IMR-90 (cell line): ENCODE results near the gene GTF2A1. TPM values are rescaled to one million over a fixed set of nuclear protein-coding genes. Genes with fewer than 3 reads are reported as not detected.

ENCODE experiments used
- ATAC-seq: fragments of 200-7000 bp; cut with Tn5 transposase; 2 replicates; pipeline ENCODE4 v1.9.1; 2020; ENCODE audit warnings: low read depth, mild to moderate bottlenecking, moderate library complexity
- BruUV-seq: library from RNA; stranded (reverse); fragments of 400-500 nt; replicated peaks from 2 replicates; lab custom pipeline; 2021; lab: Mats Ljungman, UMichigan
- CTCF ChIA-PET: fragments of 300-600 bp; formaldehyde crosslinking; extraction: SDS; loops from one replicate; lab custom pipeline; 2021; ENCODE audit warnings: antibody characterized with exemption; lab: Yijun Ruan, JAX
- POLR2A ChIA-PET: fragments of 300-600 bp; sonication (Branson Sonifier 250); formaldehyde crosslinking; loops from one replicate; lab custom pipeline; 2022; ENCODE audit warnings: antibody characterized with exemption; ENCODE audit not compliant: unreplicated experiment; lab: Charles Lee
- DNase-seq: peaks from one replicate; pipeline ENCODE4 v3.0.0; 2013
- H2AFZ ChIP-seq: replicated peaks from 2 replicates; pipeline ENCODE3; 2013; ENCODE audit warnings: low read length, mild to moderate bottlenecking; ENCODE audit not compliant: poor library complexity
- H2AK5ac ChIP-seq: 2 replicates; pipeline ENCODE4 v1.6.1; 2013; ENCODE audit warnings: low read depth, low read length, inconsistent platforms
- H2AK9ac ChIP-seq: replicated peaks from 2 replicates; pipeline ENCODE3; 2013; ENCODE audit warnings: mild to moderate bottlenecking, low read depth, low read length, moderate library complexity; ENCODE audit not compliant: poor library complexity
- H2BK120ac ChIP-seq: 2 replicates; pipeline ENCODE4 v1.6.1; 2013; ENCODE audit warnings: low read depth, low read length, inconsistent platforms
- H2BK15ac ChIP-seq: 3 replicates; pipeline ENCODE4 v1.6.1; 2013; ENCODE audit warnings: low read depth, low read length, inconsistent platforms
- H2BK20ac ChIP-seq: 2 replicates; pipeline ENCODE4 v1.6.1; 2013; ENCODE audit warnings: low read depth, mild to moderate bottlenecking, inconsistent platforms, low read length, moderate library complexity
- H2BK5ac ChIP-seq: 2 replicates; pipeline ENCODE4 v1.6.1; 2013; ENCODE audit warnings: mild to moderate bottlenecking, low read depth, low read length, inconsistent platforms; ENCODE audit not compliant: poor library complexity, severe bottlenecking
- H3K14ac ChIP-seq: replicated peaks from 2 replicates; pipeline ENCODE4 v1.6.1; 2013; ENCODE audit warnings: low read depth, low read length, inconsistent platforms
- H3K18ac ChIP-seq: 2 replicates; pipeline ENCODE4 v1.6.1; 2013; ENCODE audit warnings: low read depth, low read length, control low read depth
- H3K23ac ChIP-seq: 2 replicates; pipeline ENCODE4 v1.6.1; 2013; ENCODE audit warnings: low read depth, low read length, inconsistent platforms
- H3K27ac ChIP-seq: 2 replicates; pipeline ENCODE4 v1.5.1; 2013; ENCODE audit warnings: mild to moderate bottlenecking, control low read depth, low read length; ENCODE audit not compliant: insufficient read depth
- H3K27me3 ChIP-seq: 2 replicates; pipeline ENCODE4 v1.6.1; 2013; ENCODE audit warnings: low read length; ENCODE audit not compliant: control insufficient read depth, insufficient read depth
- H3K36me3 ChIP-seq: 2 replicates; pipeline ENCODE4 v1.6.1; 2013; ENCODE audit warnings: low read length, mixed read lengths; ENCODE audit not compliant: control insufficient read depth, insufficient read depth
- H3K4ac ChIP-seq: 2 replicates; pipeline ENCODE4 v1.6.1; 2013; ENCODE audit warnings: low read depth, low read length, inconsistent platforms
- H3K4me1 ChIP-seq: 2 replicates; pipeline ENCODE4 v1.6.1; 2013; ENCODE audit warnings: low read length, mixed read lengths; ENCODE audit not compliant: control insufficient read depth, insufficient read depth
- H3K4me2 ChIP-seq: 2 replicates; pipeline ENCODE4 v1.6.1; 2013; ENCODE audit warnings: low read depth, mild to moderate bottlenecking, control low read depth, low read length, moderate library complexity
- H3K4me3 ChIP-seq: 2 replicates; pipeline ENCODE4 v1.5.1; 2013; ENCODE audit warnings: low read depth, mild to moderate bottlenecking, control low read depth, low read length, moderate library complexity; ENCODE audit not compliant: insufficient read depth
- H3K56ac ChIP-seq: 2 replicates; pipeline ENCODE4 v1.6.1; 2013; ENCODE audit warnings: low read length, inconsistent platforms; ENCODE audit not compliant: insufficient read depth; ENCODE audit errors: extremely low read depth
- H3K79me1 ChIP-seq, 2 experiments: 2 replicates each; pipeline ENCODE4 v1.6.1; 2013; ENCODE audit warnings: low read length in 2 of 2, inconsistent platforms in 1 of 2, low read depth in 1 of 2
- H3K9ac ChIP-seq: 2 replicates; pipeline ENCODE4 v1.6.1; 2013; ENCODE audit warnings: low read depth, low read length, control low read depth
- H3K9me1 ChIP-seq: 2 replicates; pipeline ENCODE4 v1.6.1; 2013; ENCODE audit warnings: low read length, inconsistent platforms; ENCODE audit not compliant: insufficient read depth
- H3K9me3 ChIP-seq: 2 replicates; pipeline ENCODE4 v1.6.1; 2013; ENCODE audit warnings: low read length; ENCODE audit not compliant: control insufficient read depth, insufficient read depth
- H4K20me1 ChIP-seq: 2 replicates; pipeline ENCODE4 v1.6.1; 2013; ENCODE audit warnings: low read length, inconsistent platforms; ENCODE audit not compliant: insufficient read depth
- H4K5ac ChIP-seq: 2 replicates; pipeline ENCODE4 v1.6.1; 2013; ENCODE audit warnings: mild to moderate bottlenecking, low read depth, low read length, control low read depth
- H4K8ac ChIP-seq, 2 experiments: 2 replicates each; pipeline ENCODE4 v1.6.1; 2013; ENCODE audit warnings: low read depth in 2 of 2, low read length in 2 of 2, control low read depth in 1 of 2, inconsistent platforms in 1 of 2
- H4K91ac ChIP-seq: 2 replicates; pipeline ENCODE4 v1.6.1; 2013; ENCODE audit warnings: low read depth, low read length, inconsistent platforms; ENCODE audit not compliant: insufficient read depth
- CEBPB ChIP-seq: IDR thresholded peaks from 2 replicates; pipeline ENCODE4 v1.6.1; 2012; ENCODE audit warnings: low read depth, low read length, improper control_type of control experiment
- MAFK ChIP-seq: IDR thresholded peaks from 2 replicates; pipeline ENCODE4 v1.6.1; 2012; ENCODE audit warnings: low read depth, low read length, improper control_type of control experiment
- MXI1 ChIP-seq: IDR thresholded peaks from 2 replicates; pipeline ENCODE4 v1.6.1; 2012; ENCODE audit warnings: low read depth, mild to moderate bottlenecking, low read length, moderate library complexity, borderline replicate concordance
- RFX5 ChIP-seq: IDR thresholded peaks from 2 replicates; pipeline ENCODE4 v1.8.0; 2012; ENCODE audit warnings: low read depth, mild to moderate bottlenecking, low read length, moderate library complexity
- WGBS, 2 experiments: methylation state at CpG; one replicate each; pipeline versions ENCODE4 v1.1.5 to v1.1.7; 2013; ENCODE audit warnings: missing lambda C conversion rate in 2 of 2; ENCODE audit not compliant: insufficient read length in 1 of 2; ENCODE audit errors: extremely low coverage in 2 of 2; 5-methylcytosine and 5-hydroxymethylcytosine counted together
- dilution Hi-C: fragments of 300-500 bp; cut with HindIII; formaldehyde crosslinking; loops from one replicate; pipeline ENCODE4 v1.14.3; 2018; ENCODE audit warnings: low sequenced_read_pairs; ENCODE audit not compliant: unreplicated experiment
- in situ Hi-C: fragments of 300-500 bp; cut with MboI; formaldehyde crosslinking; loops from 3 replicates; pipeline ENCODE4 v1.14.3; 2019; ENCODE audit warnings: low sequenced_read_pairs, inconsistent platforms, mixed read lengths
- intact Hi-C: fragments of 100-400 bp; cut with micrococcal nuclease; formaldehyde crosslinking; loops from 2 replicates; pipeline ENCODE4 v1.10.0; 2022
- polyA plus RNA-seq, 3 experiments: library from polyadenylated mRNA; depleted of rRNA; stranded (reverse); fragments of >200 nt; gene quantifications; 2 replicates each; pipeline ENCODE4 v1.2.3, GENCODE V29; 2012; ENCODE audit warnings: low replicate concordance in 1 of 3
- total RNA-seq: library from RNA; depleted of rRNA; stranded (reverse); fragments of >200 nt; gene quantifications from 2 replicates; pipeline ENCODE4 v1.2.3, GENCODE V29; 2012

GTF2A1 gene
- total and polyA plus RNA-seq, 2 of the 4 experiments (the other 2 are of a cell fraction) = 16.0 to 60.4 TPM

DNA sequence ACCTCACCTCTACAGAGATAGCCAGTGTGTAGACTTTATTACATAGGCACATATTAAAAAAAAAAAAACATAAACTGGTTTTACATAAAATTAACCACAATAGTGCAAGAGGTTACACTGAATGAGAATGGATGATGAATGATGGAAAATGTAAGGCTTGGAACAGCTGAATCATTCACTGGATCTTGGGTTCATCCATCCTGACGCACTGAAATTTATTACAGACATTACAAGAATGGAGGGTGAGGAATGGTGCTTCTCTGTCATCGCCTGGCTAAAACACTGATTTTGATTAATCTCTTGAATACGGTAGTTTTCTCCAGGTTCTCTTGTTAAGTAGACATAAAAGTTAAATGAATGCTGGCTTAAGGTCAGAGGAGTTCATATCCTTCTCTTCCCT lies 40.0 kb upstream of the GTF2A1 start:
- H2AK9ac ChIP-seq = no peak overlapping the region
- CTCF ChIA-PET = interaction anchor here (0.6 to 0.7 kb wide), 2 partner anchors 8 to 9 kb away, joined by 3 read pairs; no protein-coding TSS in a partner anchor
- DNase-seq (no peak), ATAC-seq (no peak)
- H3K36me3 ChIP-seq = no peaks in the 10 kb centered on the region
- H3K23ac ChIP-seq = no peak overlapping the region
- no peaks in the 10 kb centered on the region for H4K20me1 ChIP-seq
- H2AK5ac ChIP-seq = no peak overlapping the region
- POLR2A ChIA-PET = no interaction called here
- H3K27ac ChIP-seq = no peak overlapping the region
- H3K4me2 ChIP-seq = no peak overlapping the region
- no peaks in the 10 kb centered on the region for H3K79me1 ChIP-seq
- WGBS, 2 experiments = no CpG with 5 or more reads among the region's 3 CpGs
- no peak overlapping the region for H3K14ac ChIP-seq
- H3K4ac ChIP-seq = no peak overlapping the region
- no peak overlapping the region for H4K91ac ChIP-seq
- no peak overlapping the region for H2BK15ac ChIP-seq
- intact Hi-C loops = no loop called here
- H2BK120ac ChIP-seq = no peak overlapping the region
- BruUV-seq = no TSS peak
- H3K56ac ChIP-seq = no peak overlapping the region
- no peak overlapping the region for H4K8ac ChIP-seq
- in situ Hi-C loops = no loop called here
- TF ChIP-seq CEBPB (no peak), RFX5 (no peak), MAFK (no peak), MXI1 (no peak)
- no peaks in the 10 kb centered on the region for H3K9me3 ChIP-seq
- no peak overlapping the region for H3K9ac ChIP-seq
- H2BK20ac ChIP-seq = no peak overlapping the region
- no peak overlapping the region for H4K5ac ChIP-seq
- H2BK5ac ChIP-seq = no peak overlapping the region
- H3K18ac ChIP-seq = no peak overlapping the region
- H3K4me1 ChIP-seq = no peaks in the 10 kb centered on the region
- H2AFZ ChIP-seq = no peak overlapping the region
- H3K9me1 ChIP-seq = no peaks in the 10 kb centered on the region
- no peak overlapping the region for H3K4me3 ChIP-seq
- dilution Hi-C loops = no loop called here
- no peaks in the 10 kb centered on the region for H3K27me3 ChIP-seq
